Neural progenitor cell (in vitro differentiated cells): ENCODE results near the gene PFN4. TPM values are rescaled to one million over a fixed set of nuclear protein-coding genes. Genes with fewer than 3 reads are reported as not detected.

Source experiments
- DNase-seq: peaks from one replicate; pipeline ENCODE4 v3.0.0-alpha.2; 2016; ENCODE audit warnings: low spot score
- H2AFZ ChIP-seq: fragments of 200-600 bp; sonication (generic); replicated peaks from 2 replicates; pipeline ENCODE4 v1.6.1; 2016; ENCODE audit warnings: antibody characterized with exemption
- H3F3A ChIP-seq: fragments of 200-600 bp; sonication (generic); 2 replicates; pipeline ENCODE4 v1.6.1; 2016; ENCODE audit warnings: antibody characterized with exemption, low read depth
- H3K27ac ChIP-seq: fragments of 200-600 bp; sonication (generic); 2 replicates; pipeline ENCODE4 v1.5.1; 2016; ENCODE audit warnings: mild to moderate bottlenecking
- H3K27me3 ChIP-seq: fragments of 200-600 bp; sonication (generic); 2 replicates; pipeline ENCODE4 v1.6.1; 2016; ENCODE audit warnings: mild to moderate bottlenecking, moderate library complexity
- H3K36me3 ChIP-seq: fragments of 200-600 bp; sonication (generic); 2 replicates; pipeline ENCODE4 v1.5.1; 2016
- H3K4me1 ChIP-seq: fragments of 200-600 bp; sonication (generic); 2 replicates; pipeline ENCODE4 v1.6.1; 2016; ENCODE audit warnings: mixed run types
- H3K4me2 ChIP-seq: fragments of 200-600 bp; sonication (generic); 2 replicates; pipeline ENCODE4 v1.6.1; 2016
- H3K4me3 ChIP-seq: fragments of 200-600 bp; sonication (generic); 2 replicates; pipeline ENCODE4 v1.5.1; 2016
- H3K79me2 ChIP-seq: fragments of 200-600 bp; sonication (generic); 2 replicates; pipeline ENCODE4 v1.6.1; 2016; ENCODE audit warnings: low read depth
- H3K9ac ChIP-seq: fragments of 200-600 bp; sonication (generic); 2 replicates; pipeline ENCODE4 v1.6.1; 2016
- H3K9me3 ChIP-seq: fragments of 200-600 bp; sonication (generic); 2 replicates; pipeline ENCODE4 v1.5.1; 2016; ENCODE audit warnings: low read depth
- H4K20me1 ChIP-seq: fragments of 200-600 bp; sonication (generic); 2 replicates; pipeline ENCODE4 v1.6.1; 2016; ENCODE audit warnings: low read depth
- H3K27ac Mint-ChIP-seq: 3 replicates; pipeline ENCODE4 v1.8.0; 2021; ENCODE audit warnings: mixed read lengths
- H3K27me3 Mint-ChIP-seq: 2 replicates; pipeline ENCODE4 v1.8.0; 2022; ENCODE audit warnings: low read depth, mild to moderate bottlenecking, inconsistent platforms, moderate library complexity, mixed read lengths; ENCODE audit not compliant: insufficient read depth
- H3K36me3 Mint-ChIP-seq: 3 replicates; pipeline ENCODE4 v1.8.0; 2021; ENCODE audit warnings: mixed read lengths
- H3K4me1 Mint-ChIP-seq: 3 replicates; pipeline ENCODE4 v1.8.0; 2021; ENCODE audit warnings: mixed read lengths
- H3K4me3 Mint-ChIP-seq: 3 replicates; pipeline ENCODE4 v1.8.0; 2021; ENCODE audit warnings: mild to moderate bottlenecking, moderate library complexity, mixed read lengths
- H3K9me3 Mint-ChIP-seq: 3 replicates; pipeline ENCODE4 v1.8.0; 2020; ENCODE audit warnings: mixed read lengths
- EZH2 ChIP-seq: fragments of 200-600 bp; sonication (generic); IDR thresholded peaks from 2 replicates; pipeline ENCODE4 v1.6.1; 2017; ENCODE audit warnings: antibody characterized with exemption, mild to moderate bottlenecking, moderate library complexity
- EZH2phosphoT487 ChIP-seq: fragments of 200-600 bp; sonication (generic); IDR thresholded peaks from 2 replicates; pipeline ENCODE4 v1.6.1; 2017; ENCODE audit warnings: antibody characterized with exemption
- total RNA-seq: library from RNA; depleted of rRNA; stranded (reverse); fragments of >200 nt; gene quantifications from 2 replicates; pipeline ENCODE4 v1.2.3, GENCODE V29; 2015; ENCODE audit warnings: low replicate concordance
- TF ChIP-seq, protein P1 (sequence below): fragments of 200-600 bp; sonication (generic); IDR thresholded peaks from 2 replicates; pipeline ENCODE4 v1.5.1; 2017; ENCODE audit warnings: antibody characterized with exemption, mild to moderate bottlenecking

PFN4 gene
- total RNA-seq, 1 donor from 2014 or later: 0.21 TPM

DNA sequence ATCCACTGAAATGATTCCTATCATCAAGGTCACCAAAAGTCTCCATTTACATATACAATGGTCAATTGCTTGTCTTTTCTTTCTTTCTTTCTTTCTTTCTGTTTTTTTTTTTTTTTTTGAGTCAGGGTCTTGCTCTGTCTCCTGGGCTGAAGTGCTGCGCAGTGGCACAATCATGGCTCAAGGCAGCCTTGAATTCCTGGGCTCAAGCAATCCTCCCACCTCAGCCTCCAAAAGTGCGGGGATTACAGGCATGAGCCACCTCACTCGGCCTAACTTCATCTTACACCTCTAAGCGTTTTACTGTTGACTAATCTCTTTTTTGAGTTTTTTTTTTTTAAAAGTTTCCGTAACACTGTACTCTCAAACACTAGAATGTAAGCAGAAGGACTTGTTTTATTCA is 47.9 kb downstream of the PFN4 start:
- peak overlapping the region; percentile 96 for H3K4me3 Mint-ChIP-seq

DNA sequence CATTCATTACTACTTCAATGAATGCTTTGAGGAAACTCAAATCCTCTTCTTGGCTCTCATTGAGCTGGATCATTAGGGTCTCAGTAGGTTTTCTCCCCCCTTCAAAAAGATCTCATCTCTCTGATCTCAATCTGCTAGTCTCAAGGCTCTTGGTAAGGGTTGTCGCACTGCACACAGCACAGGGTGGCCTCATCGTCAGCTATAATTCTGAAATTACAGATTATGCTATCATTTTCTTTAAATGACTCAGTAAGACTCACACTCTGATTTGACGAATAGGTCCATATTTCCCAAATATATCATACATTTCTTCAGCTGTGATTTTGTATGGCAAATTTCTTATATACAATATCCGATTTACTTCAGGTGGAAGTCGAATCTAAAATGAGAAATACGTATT is 49.3 kb downstream of the PFN4 start:
- Histone ChIP-seq H2AFZ (no peak overlapping the region), H3K27me3 (no peaks in the 10 kb centered on the region), H3K4me1 (no peaks in the 10 kb centered on the region), H3K9me3 (no peaks in the 10 kb centered on the region), H3F3A (peaks cover 36% of the 10 kb centered on the region), H3K4me3 (no peak overlapping the region), H3K9ac (no peak overlapping the region), H3K79me2 (peaks cover 51% of the 10 kb centered on the region), H3K36me3 (peaks cover 11% of the 10 kb centered on the region), H3K4me2 (no peak overlapping the region), H4K20me1 (peaks cover 28% of the 10 kb centered on the region), H3K27ac (no peak overlapping the region)
- H3K4me1 Mint-ChIP-seq: peaks cover 22% of the 10 kb centered on the region
- DNase-seq: no peak
- H3K27me3 Mint-ChIP-seq: peaks cover 2% of the 10 kb centered on the region
- TF ChIP-seq EZH2phosphoT487 (no peak), EZH2 (no peak)
- TF ChIP-seq, protein P1, sequence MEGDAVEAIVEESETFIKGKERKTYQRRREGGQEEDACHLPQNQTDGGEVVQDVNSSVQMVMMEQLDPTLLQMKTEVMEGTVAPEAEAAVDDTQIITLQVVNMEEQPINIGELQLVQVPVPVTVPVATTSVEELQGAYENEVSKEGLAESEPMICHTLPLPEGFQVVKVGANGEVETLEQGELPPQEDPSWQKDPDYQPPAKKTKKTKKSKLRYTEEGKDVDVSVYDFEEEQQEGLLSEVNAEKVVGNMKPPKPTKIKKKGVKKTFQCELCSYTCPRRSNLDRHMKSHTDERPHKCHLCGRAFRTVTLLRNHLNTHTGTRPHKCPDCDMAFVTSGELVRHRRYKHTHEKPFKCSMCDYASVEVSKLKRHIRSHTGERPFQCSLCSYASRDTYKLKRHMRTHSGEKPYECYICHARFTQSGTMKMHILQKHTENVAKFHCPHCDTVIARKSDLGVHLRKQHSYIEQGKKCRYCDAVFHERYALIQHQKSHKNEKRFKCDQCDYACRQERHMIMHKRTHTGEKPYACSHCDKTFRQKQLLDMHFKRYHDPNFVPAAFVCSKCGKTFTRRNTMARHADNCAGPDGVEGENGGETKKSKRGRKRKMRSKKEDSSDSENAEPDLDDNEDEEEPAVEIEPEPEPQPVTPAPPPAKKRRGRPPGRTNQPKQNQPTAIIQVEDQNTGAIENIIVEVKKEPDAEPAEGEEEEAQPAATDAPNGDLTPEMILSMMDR: no peak
- H3K27ac Mint-ChIP-seq: no peak overlapping the region
- H3K36me3 Mint-ChIP-seq: peaks cover 13% of the 10 kb centered on the region
- H3K9me3 Mint-ChIP-seq: no peaks in the 10 kb centered on the region
- H3K4me3 Mint-ChIP-seq: peak overlapping the region; percentile 3

More for the DNA sequence above, 47.9 kb downstream of the PFN4 start:
- H3K9ac ChIP-seq: peak overlapping the region; percentile 81
- peaks cover 25% of the 10 kb centered on the region for H4K20me1 ChIP-seq
- no peak for DNase-seq
- H3K4me3 ChIP-seq: peak overlapping the region; percentile 79
- no peaks in the 10 kb centered on the region for H3K27me3 ChIP-seq
- H3F3A ChIP-seq: peaks cover 36% of the 10 kb centered on the region
- TF ChIP-seq, protein P1: no peak
- TF ChIP-seq EZH2phosphoT487: no peak
- TF ChIP-seq EZH2: no peak
- no peak overlapping the region for H2AFZ ChIP-seq
- peaks cover 11% of the 10 kb centered on the region for H3K36me3 ChIP-seq
- no peaks in the 10 kb centered on the region for H3K4me1 ChIP-seq
- peaks cover 4% of the 10 kb centered on the region for H3K27me3 Mint-ChIP-seq
- H3K4me1 Mint-ChIP-seq: peaks cover 22% of the 10 kb centered on the region
- peak overlapping the region; percentile 86 for H3K4me2 ChIP-seq
- H3K9me3 ChIP-seq: no peaks in the 10 kb centered on the region
- H3K9me3 Mint-ChIP-seq: no peaks in the 10 kb centered on the region
- H3K79me2 ChIP-seq: peaks cover 48% of the 10 kb centered on the region
- no peak overlapping the region for H3K27ac ChIP-seq
- H3K36me3 Mint-ChIP-seq: peaks cover 11% of the 10 kb centered on the region
- H3K27ac Mint-ChIP-seq: no peak overlapping the region

DNA sequence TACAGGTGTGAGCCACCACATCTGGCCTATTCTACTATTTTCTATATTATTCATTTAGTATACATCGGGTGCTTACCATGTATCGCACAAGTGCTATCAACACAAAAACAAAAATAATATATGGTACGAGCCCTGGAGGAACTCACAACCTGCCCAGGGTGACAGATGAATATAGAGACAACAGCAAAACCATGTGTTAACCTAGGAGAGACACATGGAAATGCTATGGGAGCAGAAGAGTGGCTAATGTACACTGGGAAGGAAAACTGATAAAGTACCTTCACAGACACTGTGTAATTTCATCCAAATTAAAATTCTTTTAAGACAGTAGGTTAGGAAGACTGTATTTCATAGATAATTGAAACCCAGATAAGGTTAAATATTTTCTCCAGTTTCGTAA is 50.9 kb downstream of the PFN4 start:
- no peak overlapping the region for H3K9ac ChIP-seq
- H3K36me3 ChIP-seq: peaks cover 11% of the 10 kb centered on the region
- Mint-ChIP-seq H3K9me3 (no peaks in the 10 kb centered on the region), H3K4me1 (peaks cover 15% of the 10 kb centered on the region), H3K4me3 (no peak overlapping the region), H3K36me3 (peaks cover 13% of the 10 kb centered on the region), H3K27ac (no peak overlapping the region), H3K27me3 (no peaks in the 10 kb centered on the region)
- no peaks in the 10 kb centered on the region for H3K27me3 ChIP-seq
- H3K9me3 ChIP-seq: no peaks in the 10 kb centered on the region
- no peak for DNase-seq
- H3K4me3 ChIP-seq: no peak overlapping the region
- peaks cover 51% of the 10 kb centered on the region for H3K79me2 ChIP-seq
- TF ChIP-seq EZH2phosphoT487 (no peak), EZH2 (no peak)
- TF ChIP-seq, protein P1: no peak
- peaks cover 28% of the 10 kb centered on the region for H4K20me1 ChIP-seq
- H3K4me2 ChIP-seq: no peak overlapping the region
- H3F3A ChIP-seq: peaks cover 26% of the 10 kb centered on the region
- H2AFZ ChIP-seq: no peak overlapping the region
- no peaks in the 10 kb centered on the region for H3K4me1 ChIP-seq
- H3K27ac ChIP-seq: no peak overlapping the region
